ENCODE results near the gene NOLC1.

NOLC1 gene

DNA sequence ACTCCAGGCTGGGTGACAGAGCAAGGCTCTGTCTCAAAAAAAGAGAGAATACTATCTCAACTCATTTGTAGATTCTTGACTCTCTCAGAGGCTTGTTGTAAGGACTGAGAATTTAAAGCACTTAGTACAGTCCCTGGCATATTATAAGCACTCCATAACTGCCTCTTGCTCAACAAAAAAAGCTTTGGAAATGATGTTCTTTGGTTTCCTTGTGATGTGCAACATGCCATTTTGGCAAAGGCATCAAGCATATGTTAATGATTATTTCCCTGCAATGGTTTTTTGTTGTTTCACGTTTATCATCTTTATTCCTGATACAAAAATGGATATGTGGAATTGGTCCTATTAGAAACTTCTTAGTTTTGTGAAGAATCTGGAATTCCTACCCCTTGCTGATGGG is 15.7 kb downstream of the NOLC1 start:
- Histone ChIP-seq H3K79me2 (ENCODE audit: insufficient read depth, low read length) (no peaks in the 10 kb centered on the region), H3K9ac (ENCODE audit: low read depth, low read length) (no peak overlapping the region), H3K4me2 (ENCODE audit: insufficient read depth, low read length) (no peak overlapping the region), H3K36me3 (ENCODE audit: insufficient read depth, low read length) (peaks cover 14% of the 10 kb centered on the region; the same call in 1 of the 2 replicates), H2AFZ (ENCODE audit: low read depth, low read length) (no peak overlapping the region), H3K27ac (ENCODE audit: low read length) (no peak overlapping the region), H3K27me3 (ENCODE audit: insufficient read depth, low read length, poor library complexity) (no peaks in the 10 kb centered on the region), H3K9me3 (ENCODE audit: insufficient read depth, low read length, severe bottlenecking) (no peaks in the 10 kb centered on the region), H3K4me3 (ENCODE audit: low read depth in 1 of 2, low read length in 2 of 2) (no peak overlapping the region), H4K20me1 (ENCODE audit: insufficient read depth, low read length) (peaks cover 5% of the 10 kb centered on the region; the same call in 1 of the 2 replicates), H3K4me1 (ENCODE audit: insufficient read depth, low read length) (peaks cover 4% of the 10 kb centered on the region)
- ATAC-seq (ENCODE audit: insufficient read depth, low read depth): no peak
- DNase-seq: no peak
- TF ChIP-seq CTCF (IDR thresholded peaks at IDR 0.05; ENCODE audit: borderline replicate concordance, extremely low read depth, low read length, poor library complexity, severe bottlenecking) (no peak), EZH2 (IDR thresholded peaks at IDR 0.05; ENCODE audit: borderline replicate concordance, low read depth, low read length, severe bottlenecking) (no peak)

- H3K9ac ChIP-seq (ENCODE audit: low read depth, low read length): no peak overlapping the region
- no peaks in the 10 kb centered on the region for H3K36me3 ChIP-seq (ENCODE audit: insufficient read depth, low read length)
- ATAC-seq (ENCODE audit: insufficient read depth, low read depth) (no peak), DNase-seq (no peak)
- TF ChIP-seq EZH2 (IDR thresholded peaks at IDR 0.05; ENCODE audit: borderline replicate concordance, low read depth, low read length, severe bottlenecking) (no peak), CTCF (IDR thresholded peaks at IDR 0.05; ENCODE audit: borderline replicate concordance, extremely low read depth, low read length, poor library complexity, severe bottlenecking) (no peak)
- peaks cover 4% of the 10 kb centered on the region for H3K4me1 ChIP-seq (ENCODE audit: insufficient read depth, low read length)
- no peaks in the 10 kb centered on the region for H3K79me2 ChIP-seq (ENCODE audit: insufficient read depth, low read length)
- H3K4me2 ChIP-seq (ENCODE audit: insufficient read depth, low read length): no peak overlapping the region
- H2AFZ ChIP-seq (ENCODE audit: low read depth, low read length): no peak overlapping the region
- no peaks in the 10 kb centered on the region for H3K9me3 ChIP-seq (ENCODE audit: insufficient read depth, low read length, severe bottlenecking)
- H4K20me1 ChIP-seq (ENCODE audit: insufficient read depth, low read length): no peaks in the 10 kb centered on the region
- H3K4me3 ChIP-seq (ENCODE audit: low read depth in 1 of 2, low read length in 2 of 2): no peak overlapping the region
- H3K27me3 ChIP-seq (ENCODE audit: insufficient read depth, low read length, poor library complexity): no peaks in the 10 kb centered on the region
- no peak overlapping the region for H3K27ac ChIP-seq (ENCODE audit: low read length)
Measured at GRCh38 chr10:102170602-102171001, 18.4 kb downstream of the NOLC1 start.

GRCh38 chr10:102172288-102172687 is 20.1 kb downstream of the NOLC1 start:
- Histone ChIP-seq H3K9ac (ENCODE audit: low read depth, low read length) (no peak overlapping the region), H3K4me1 (ENCODE audit: insufficient read depth, low read length) (peaks cover 4% of the 10 kb centered on the region), H3K36me3 (ENCODE audit: insufficient read depth, low read length) (no peaks in the 10 kb centered on the region), H4K20me1 (ENCODE audit: insufficient read depth, low read length) (no peaks in the 10 kb centered on the region), H3K27ac (ENCODE audit: low read length) (no peak overlapping the region), H3K27me3 (ENCODE audit: insufficient read depth, low read length, poor library complexity) (no peaks in the 10 kb centered on the region), H3K4me2 (ENCODE audit: insufficient read depth, low read length) (no peak overlapping the region), H3K79me2 (ENCODE audit: insufficient read depth, low read length) (no peaks in the 10 kb centered on the region), H2AFZ (ENCODE audit: low read depth, low read length) (no peak overlapping the region), H3K4me3 (ENCODE audit: low read depth in 1 of 2, low read length in 2 of 2) (no peak overlapping the region), H3K9me3 (ENCODE audit: insufficient read depth, low read length, severe bottlenecking) (no peaks in the 10 kb centered on the region)
- DNase-seq (no peak), ATAC-seq (ENCODE audit: insufficient read depth, low read depth) (no peak)
- TF ChIP-seq EZH2 (IDR thresholded peaks at IDR 0.05; ENCODE audit: borderline replicate concordance, low read depth, low read length, severe bottlenecking) (no peak), CTCF (IDR thresholded peaks at IDR 0.05; ENCODE audit: borderline replicate concordance, extremely low read depth, low read length, poor library complexity, severe bottlenecking) (no peak)

DNA sequence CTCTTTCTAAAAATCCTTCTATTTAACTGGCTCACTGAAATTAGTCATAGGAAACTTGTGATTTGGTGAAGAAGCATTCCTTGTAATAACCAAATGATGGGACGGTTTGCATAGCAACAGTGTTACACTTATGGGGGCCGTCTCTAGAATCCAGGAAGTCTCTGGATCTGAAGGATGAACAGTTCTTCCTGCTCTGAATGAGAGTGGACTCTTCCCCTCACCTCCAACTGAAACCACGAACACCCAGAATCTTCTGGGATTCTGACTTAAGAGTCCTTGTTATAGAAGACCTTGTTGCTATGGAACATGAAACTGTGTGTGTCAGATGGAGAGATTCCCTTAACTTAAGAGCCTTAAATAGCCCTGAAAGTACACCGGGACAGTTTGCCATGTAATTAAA is 23.2 kb downstream of the NOLC1 start:
- ATAC-seq (ENCODE audit: insufficient read depth, low read depth) (no peak), DNase-seq (no peak)
- no peaks in the 10 kb centered on the region for H3K9me3 ChIP-seq (ENCODE audit: insufficient read depth, low read length, severe bottlenecking)
- no peak overlapping the region for H2AFZ ChIP-seq (ENCODE audit: low read depth, low read length)
- H3K36me3 ChIP-seq (ENCODE audit: insufficient read depth, low read length): no peaks in the 10 kb centered on the region
- H3K79me2 ChIP-seq (ENCODE audit: insufficient read depth, low read length): no peaks in the 10 kb centered on the region
- no peak overlapping the region for H3K4me3 ChIP-seq (ENCODE audit: low read depth in 1 of 2, low read length in 2 of 2)
- no peaks in the 10 kb centered on the region for H3K4me1 ChIP-seq (ENCODE audit: insufficient read depth, low read length)
- H3K9ac ChIP-seq (ENCODE audit: low read depth, low read length): no peak overlapping the region
- H3K27ac ChIP-seq (ENCODE audit: low read length): no peak overlapping the region
- H3K27me3 ChIP-seq (ENCODE audit: insufficient read depth, low read length, poor library complexity): no peaks in the 10 kb centered on the region
- no peaks in the 10 kb centered on the region for H4K20me1 ChIP-seq (ENCODE audit: insufficient read depth, low read length)
- H3K4me2 ChIP-seq (ENCODE audit: insufficient read depth, low read length): no peak overlapping the region
- TF ChIP-seq CTCF (IDR thresholded peaks at IDR 0.05; ENCODE audit: borderline replicate concordance, extremely low read depth, low read length, poor library complexity, severe bottlenecking): no peak
- TF ChIP-seq EZH2 (IDR thresholded peaks at IDR 0.05; ENCODE audit: borderline replicate concordance, low read depth, low read length, severe bottlenecking): no peak

Data from DND-41 (cell line).